PC-3 (cell line): ENCODE data around the gene RTN4. TPM values are rescaled to one million over a fixed set of nuclear protein-coding genes. Genes with fewer than 3 reads are reported as not detected.
A peak's percentile ranks its signal among the peaks of the same experiment; 100 is the strongest.

Source experiments
- ATAC-seq: fragments of 200-7000 bp; cut with Tn5 transposase; 2 replicates; pipeline ENCODE4 v1.9.1; 2020; ENCODE audit warnings: mild to moderate bottlenecking, moderate library complexity
- BruUV-seq: library from RNA; stranded (reverse); fragments of 400-500 nt; replicated peaks from 2 replicates; lab custom pipeline; 2021; lab: Mats Ljungman, UMichigan
- CTCF ChIA-PET: fragments of 300-600 bp; sonication (Branson Sonifier 250); formaldehyde crosslinking; loops from one replicate; lab custom pipeline; 2022; ENCODE audit warnings: antibody characterized with exemption; lab: Charles Lee
- POLR2A ChIA-PET: fragments of 300-600 bp; sonication (Branson Sonifier 250); formaldehyde crosslinking; loops from one replicate; lab custom pipeline; 2022; ENCODE audit warnings: antibody characterized with exemption; ENCODE audit not compliant: unreplicated experiment; lab: Charles Lee
- DNase-seq: peaks from one replicate; pipeline ENCODE4 v3.0.0-alpha.2; 2015
- H2AFZ ChIP-seq: fragments of 300-600 bp; sonication (generic); 2 replicates; pipeline ENCODE4 v1.6.0; 2016; ENCODE audit warnings: antibody characterized with exemption, low read length
- H3F3A ChIP-seq: fragments of 300-600 bp; sonication (generic); one replicate; pipeline ENCODE4 v1.6.0; 2017; ENCODE audit warnings: antibody characterized with exemption, low read length, control low read depth, mild to moderate bottlenecking; ENCODE audit not compliant: unreplicated experiment
- H3K27ac ChIP-seq: fragments of 300-600 bp; sonication (generic); 2 replicates; pipeline ENCODE4 v1.5.1; 2016; ENCODE audit warnings: mild to moderate bottlenecking, low read length
- H3K27me3 ChIP-seq: fragments of 300-600 bp; sonication (generic); 2 replicates; pipeline ENCODE4 v1.6.1; 2016; ENCODE audit warnings: low read length, mixed read lengths
- H3K36me3 ChIP-seq: fragments of 300-600 bp; sonication (generic); 2 replicates; pipeline ENCODE4 v1.6.1; 2016; ENCODE audit warnings: low read depth, mixed run types, low read length, mixed read lengths
- H3K4me1 ChIP-seq: fragments of 300-600 bp; sonication (generic); 2 replicates; pipeline ENCODE4 v1.5.1; 2016; ENCODE audit warnings: low read length; ENCODE audit not compliant: insufficient read depth
- H3K4me2 ChIP-seq: fragments of 300-600 bp; sonication (generic); 2 replicates; pipeline ENCODE4 v1.6.0; 2016; ENCODE audit warnings: low read length
- H3K4me3 ChIP-seq: fragments of 300-600 bp; sonication (generic); 2 replicates; pipeline ENCODE4 v1.5.1; 2016; ENCODE audit warnings: mild to moderate bottlenecking, low read length, mixed read lengths
- H3K79me2 ChIP-seq: fragments of 300-600 bp; sonication (generic); 2 replicates; pipeline ENCODE4 v1.6.1; 2017; ENCODE audit warnings: low read length, mixed read lengths
- H3K9ac ChIP-seq: fragments of 300-600 bp; sonication (generic); 2 replicates; pipeline ENCODE4 v1.6.0; 2016; ENCODE audit warnings: mild to moderate bottlenecking, low read length
- H3K9me2 ChIP-seq: fragments of 300-600 bp; sonication (generic); replicated peaks from 2 replicates; pipeline ENCODE4 v1.6.1; 2016; ENCODE audit warnings: mixed run types, low read length, mixed read lengths
- H3K9me3 ChIP-seq: fragments of 300-600 bp; sonication (generic); 2 replicates; pipeline ENCODE4 v1.6.1; 2016; ENCODE audit warnings: low read length, mixed read lengths
- H4K20me1 ChIP-seq: fragments of 300-600 bp; sonication (generic); 2 replicates; pipeline ENCODE4 v1.6.1; 2016; ENCODE audit warnings: low read length, mixed read lengths
- EZH2 ChIP-seq: fragments of 300-600 bp; sonication (generic); IDR thresholded peaks from one replicate; pipeline ENCODE4 v1.6.1; 2017; ENCODE audit warnings: antibody characterized with exemption, mild to moderate bottlenecking, low read length; ENCODE audit not compliant: unreplicated experiment
- EZH2phosphoT487 ChIP-seq: fragments of 300-600 bp; sonication (generic); IDR thresholded peaks from 2 replicates; pipeline ENCODE4 v1.6.1; 2018; ENCODE audit warnings: mild to moderate bottlenecking, antibody characterized with exemption, low read length, borderline replicate concordance
- intact Hi-C: fragments of 100-400 bp; cut with micrococcal nuclease; formaldehyde crosslinking; loops from 2 replicates; pipeline ENCODE4 v1.9.0; 2023
- total RNA-seq: library from RNA; depleted of rRNA; stranded (reverse); fragments of >200 nt; gene quantifications from 2 replicates; pipeline ENCODE4 v1.2.3, GENCODE V29; 2014
- TF ChIP-seq, protein P1 (sequence below): fragments of 300-600 bp; sonication (generic); conservative IDR thresholded peaks from 2 replicates; pipeline ENCODE4 v1.5.1; 2017; ENCODE audit warnings: antibody characterized with exemption, low read depth, mild to moderate bottlenecking, low read length

The RTN4 gene
- total RNA-seq, 1 experiment from 2014 or later, result 150 TPM

DNA sequence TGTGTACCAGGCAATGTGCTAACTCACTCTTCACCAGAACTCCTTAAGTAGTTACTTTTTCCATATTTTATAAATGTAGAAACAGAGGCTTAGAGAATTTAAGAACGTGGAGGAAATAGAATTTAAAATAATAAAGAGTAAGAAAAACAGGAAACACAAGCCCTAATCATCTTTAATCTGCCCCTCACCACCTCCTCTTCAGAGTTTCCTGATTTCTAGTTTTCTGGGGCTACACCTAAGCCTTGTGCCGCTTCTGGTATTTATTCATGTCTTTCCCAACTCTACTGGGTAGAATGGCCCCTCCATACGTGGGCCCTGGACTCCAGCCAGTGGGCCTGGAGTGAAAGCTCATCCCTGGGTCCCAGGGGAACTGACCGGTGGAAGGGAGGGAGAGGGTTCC is 85.4 kb downstream of the RTN4 start:
- Histone ChIP-seq H3F3A (no peaks in the 10 kb centered on the region), H3K4me1 (peaks cover 15% of the 10 kb centered on the region), H3K27ac (peak overlapping the region; percentile 24; the same call in 1 of the 2 replicates), H3K4me2 (no peak overlapping the region), H3K36me3 (peaks cover 14% of the 10 kb centered on the region), H3K9me3 (no peaks in the 10 kb centered on the region), H3K9ac (no peak overlapping the region), H3K9me2 (no peaks in the 10 kb centered on the region), H3K79me2 (no peaks in the 10 kb centered on the region), H4K20me1 (no peaks in the 10 kb centered on the region), H3K4me3 (no peak overlapping the region), H2AFZ (no peak overlapping the region), H3K27me3 (no peaks in the 10 kb centered on the region)
- TF ChIP-seq EZH2 (no peak), EZH2phosphoT487 (no peak)
- TF ChIP-seq, protein P1, sequence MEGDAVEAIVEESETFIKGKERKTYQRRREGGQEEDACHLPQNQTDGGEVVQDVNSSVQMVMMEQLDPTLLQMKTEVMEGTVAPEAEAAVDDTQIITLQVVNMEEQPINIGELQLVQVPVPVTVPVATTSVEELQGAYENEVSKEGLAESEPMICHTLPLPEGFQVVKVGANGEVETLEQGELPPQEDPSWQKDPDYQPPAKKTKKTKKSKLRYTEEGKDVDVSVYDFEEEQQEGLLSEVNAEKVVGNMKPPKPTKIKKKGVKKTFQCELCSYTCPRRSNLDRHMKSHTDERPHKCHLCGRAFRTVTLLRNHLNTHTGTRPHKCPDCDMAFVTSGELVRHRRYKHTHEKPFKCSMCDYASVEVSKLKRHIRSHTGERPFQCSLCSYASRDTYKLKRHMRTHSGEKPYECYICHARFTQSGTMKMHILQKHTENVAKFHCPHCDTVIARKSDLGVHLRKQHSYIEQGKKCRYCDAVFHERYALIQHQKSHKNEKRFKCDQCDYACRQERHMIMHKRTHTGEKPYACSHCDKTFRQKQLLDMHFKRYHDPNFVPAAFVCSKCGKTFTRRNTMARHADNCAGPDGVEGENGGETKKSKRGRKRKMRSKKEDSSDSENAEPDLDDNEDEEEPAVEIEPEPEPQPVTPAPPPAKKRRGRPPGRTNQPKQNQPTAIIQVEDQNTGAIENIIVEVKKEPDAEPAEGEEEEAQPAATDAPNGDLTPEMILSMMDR, result no peak
- intact Hi-C loops, result no loop called here
- BruUV-seq, result no TSS peak
- ATAC-seq (no peak), DNase-seq (no peak)
- POLR2A ChIA-PET, result no interaction called here
- CTCF ChIA-PET, result no interaction called here

DNA sequence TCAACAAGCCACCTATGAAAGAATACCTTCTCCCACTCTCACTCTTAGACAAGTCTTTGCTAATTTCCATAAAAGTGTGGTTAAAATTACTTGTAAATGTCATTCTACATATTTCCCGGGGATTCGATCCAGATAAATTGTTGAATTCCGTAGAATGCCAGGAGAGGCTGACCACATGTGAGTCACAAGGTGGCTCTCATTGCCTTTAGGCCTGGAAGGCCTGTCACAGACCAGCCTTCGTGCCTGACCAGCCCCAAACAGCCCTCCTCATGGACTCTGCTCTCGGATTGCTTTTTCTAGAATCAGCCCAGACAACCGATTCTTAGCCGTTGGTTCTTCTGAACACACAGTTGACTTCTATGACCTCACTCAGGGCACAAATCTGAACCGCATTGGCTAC is 86.0 kb downstream of the RTN4 start:
- POLR2A ChIA-PET, result no interaction called here
- peaks cover 15% of the 10 kb centered on the region for H3K4me1 ChIP-seq

DNA sequence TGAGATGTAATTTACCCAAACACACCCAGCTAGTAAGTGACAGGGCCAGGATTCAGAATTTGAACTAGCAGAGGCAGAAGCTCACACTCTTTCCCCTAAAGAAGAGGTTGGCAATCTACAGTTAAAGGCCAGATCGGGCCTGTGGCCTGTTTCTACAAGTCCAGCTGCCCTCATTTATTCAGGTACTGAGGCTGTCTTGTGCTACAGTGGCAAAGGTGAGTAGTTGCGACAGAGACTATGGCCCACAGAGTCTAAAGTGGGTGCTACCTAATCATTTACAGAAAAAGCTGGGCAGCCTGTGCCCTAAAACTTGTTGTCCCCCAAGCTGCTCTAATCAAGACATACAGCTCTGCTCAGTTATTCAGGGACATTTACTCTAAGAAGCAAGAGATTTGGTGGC is 86.8 kb downstream of the RTN4 start:
- no TSS peak for BruUV-seq
- intact Hi-C loops, result no loop called here
- Histone ChIP-seq H3K79me2 (no peaks in the 10 kb centered on the region), H3K4me3 (no peak overlapping the region), H3K4me1 (peaks cover 15% of the 10 kb centered on the region), H2AFZ (no peak overlapping the region), H3F3A (no peaks in the 10 kb centered on the region), H3K9me3 (no peaks in the 10 kb centered on the region), H3K4me2 (no peak overlapping the region), H3K27me3 (no peaks in the 10 kb centered on the region), H3K27ac (no peak overlapping the region), H4K20me1 (no peaks in the 10 kb centered on the region), H3K9me2 (no peaks in the 10 kb centered on the region), H3K36me3 (0 out of 2 replicates have a peak, but pooled peaks cover 3% of the 10 kb centered on the region), H3K9ac (no peak overlapping the region)
- ChIA-PET CTCF (no interaction called here), POLR2A (no interaction called here)
- TF ChIP-seq EZH2 (no peak), EZH2phosphoT487 (no peak)
- TF ChIP-seq, protein P1, result no peak
- DNase-seq, result no peak
- no peak for ATAC-seq

More for the DNA sequence above, 86.0 kb downstream of the RTN4 start:
- H3K4me2 ChIP-seq, result no peak overlapping the region
- no peak overlapping the region for H2AFZ ChIP-seq
- no peak overlapping the region for H3K4me3 ChIP-seq
- CTCF ChIA-PET, result no interaction called here
- H3F3A ChIP-seq, result no peaks in the 10 kb centered on the region
- H3K27me3 ChIP-seq, result no peaks in the 10 kb centered on the region
- DNase-seq, result peak; percentile 40
- no peaks in the 10 kb centered on the region for H4K20me1 ChIP-seq
- intact Hi-C loops, result no loop called here
- no TSS peak for BruUV-seq
- peak overlapping the region; percentile 24; the same call in 1 of the 2 replicates for H3K27ac ChIP-seq
- H3K9me3 ChIP-seq, result no peaks in the 10 kb centered on the region
- ATAC-seq, result peak; percentile 31; the same call in 1 of the 2 replicates
- TF ChIP-seq EZH2 (no peak), EZH2phosphoT487 (no peak)
- TF ChIP-seq, protein P1, result no peak
- H3K79me2 ChIP-seq, result no peaks in the 10 kb centered on the region
- H3K9me2 ChIP-seq, result no peaks in the 10 kb centered on the region
- peaks cover 9% of the 10 kb centered on the region; the same call in 1 of the 2 replicates for H3K36me3 ChIP-seq
- no peak overlapping the region for H3K9ac ChIP-seq
